Placental pericyte (primary cell): ENCODE data around the gene LNPEP. TPM values are rescaled to one million over a fixed set of nuclear protein-coding genes. Genes with fewer than 3 reads are reported as not detected.

ENCODE experiments used
- small RNA-seq: library from RNA; depleted of rRNA; stranded (forward); fragments of <200 nt; gene quantifications from one replicate; pipeline ENCODE3, GENCODE V24; 2012; ENCODE audit warnings: low replicate concordance
- total RNA-seq: library from RNA; depleted of rRNA; stranded (reverse); fragments of >200 nt; gene quantifications from 2 replicates; pipeline ENCODE4 v1.2.3, GENCODE V29; 2012

Gene LNPEP
- 28.9 and 47.4 TPM in 2 replicates for total RNA-seq

DNA sequence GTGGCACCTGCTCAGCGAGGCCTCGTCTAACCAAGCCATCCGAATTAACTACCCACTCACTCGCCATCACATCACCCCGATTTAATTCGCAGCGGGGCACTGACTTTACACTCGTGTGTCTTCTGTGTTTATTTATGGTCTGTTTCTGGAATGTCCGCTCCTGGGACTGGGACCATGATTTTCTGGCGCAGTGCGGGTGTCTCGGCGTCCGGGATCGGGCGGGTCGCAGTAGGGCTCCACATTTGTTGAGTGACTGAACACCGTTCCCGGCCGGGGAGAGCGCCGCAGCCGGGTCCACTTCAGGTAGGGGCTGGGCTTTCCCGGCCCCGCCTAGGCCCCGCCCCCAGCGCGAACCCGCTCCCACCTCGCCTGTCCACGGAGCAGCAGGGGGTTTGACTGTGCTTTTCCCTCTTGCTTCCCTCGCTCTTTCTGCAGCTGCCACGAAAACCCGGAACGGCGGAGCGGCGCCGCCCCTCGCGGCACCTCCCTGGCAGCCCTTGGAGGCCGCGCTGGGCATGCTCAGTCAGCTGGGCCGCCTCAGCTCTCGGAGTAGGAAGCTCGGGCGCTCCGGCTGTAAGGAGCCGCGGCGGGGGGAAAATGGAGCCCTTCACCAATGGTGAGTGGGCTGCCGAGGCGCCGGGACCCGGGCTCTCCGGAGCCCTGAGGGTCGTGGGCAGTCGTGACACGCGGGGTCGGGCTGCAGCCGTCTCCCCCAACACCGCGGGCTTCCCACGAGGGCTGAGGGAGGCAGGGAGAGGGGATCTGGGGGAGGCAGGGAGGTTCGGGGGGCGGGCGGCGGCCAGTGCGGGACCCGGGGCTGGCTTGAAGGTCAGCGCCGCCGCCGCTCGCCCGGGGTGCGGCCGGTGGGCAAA, at the start of gene LNPEP:
TSS of gene LNPEP (plus strand) at position 522 of the 872 bp plus-strand sequence. CDS start at position 598, 76 bp downstream.

Small RNAs within 50 kb of the gene (small RNA-seq; reads per million reads assigned to genes)
- gene RF00019, result not detected

Other genes starting within 250 kb of the LNPEP start
- gene ERAP1, start 128.1 kb upstream of the LNPEP start, total RNA-seq, result 37.1 and 116 TPM in 2 replicates
- 16.8 and 37.2 TPM in 2 replicates for gene ERAP2, start 59.6 kb upstream of the LNPEP start, total RNA-seq
- not detected in 2 replicates for gene LIX1, start 206.5 kb downstream of the LNPEP start, total RNA-seq
- 20.6 and 24.1 TPM in 2 replicates for gene RIOK2, start 247.2 kb downstream of the LNPEP start, total RNA-seq